Common myeloid progenitor, CD34-positive (primary cell): ENCODE results near the gene GTPBP8. TPM values are rescaled to one million over a fixed set of nuclear protein-coding genes. Genes with fewer than 3 reads are reported as not detected.

Experiments used
- CTCF ChIA-PET: fragments of 350-600 bp; sonication (Branson Sonifier 250); formaldehyde crosslinking; loops from one replicate; lab custom pipeline; 2021; ENCODE audit warnings: antibody characterized with exemption; lab: Charles Lee
- POLR2A ChIA-PET: fragments of 350-600 bp; sonication (Branson Sonifier 250); formaldehyde crosslinking; loops from one replicate; lab custom pipeline; 2021; ENCODE audit warnings: antibody characterized with exemption; lab: Charles Lee
- DNase-seq, 3 donors: peaks; one replicate each; pipeline versions ENCODE4 v3.0.0 to v3.0.0-alpha.2; 2013
- H3K27ac ChIP-seq, 2 experiments: 1 replicate in 1 of 2; 2 replicates in 1 of 2; pipeline ENCODE4 v1.7.0; 2013; ENCODE audit warnings: inconsistent platforms in 2 of 2, low read length in 2 of 2, mild to moderate bottlenecking in 2 of 2, low read depth in 1 of 2, moderate library complexity in 1 of 2; ENCODE audit not compliant: severe bottlenecking in 2 of 2, insufficient read depth in 1 of 2, poor library complexity in 1 of 2
- H3K27me3 ChIP-seq, 5 experiments: replicated peaks in 2 of 5; 1 replicate in 3 of 5; 2 replicates in 2 of 5; pipeline versions ENCODE4 v1.6.1 to v1.7.0; 2013; ENCODE audit warnings: low read length in 4 of 5, mild to moderate bottlenecking in 2 of 5, moderate library complexity in 2 of 5, inconsistent platforms in 1 of 5; ENCODE audit not compliant: insufficient read depth in 5 of 5, control insufficient read depth in 4 of 5
- H3K36me3 ChIP-seq, 4 experiments: 1 replicate in 2 of 4; 2 replicates in 2 of 4; pipeline versions ENCODE4 v1.6.1 to v1.7.0; 2013; ENCODE audit warnings: low read length in 3 of 4, control low read depth in 1 of 4, mild to moderate bottlenecking in 1 of 4; ENCODE audit not compliant: control insufficient read depth in 4 of 4, insufficient read depth in 4 of 4
- H3K4me1 ChIP-seq, 4 experiments: 1 replicate in 3 of 4; 2 replicates in 1 of 4; pipeline versions ENCODE4 v1.6.1 to v1.7.1; 2013; ENCODE audit warnings: low read length in 3 of 4, mild to moderate bottlenecking in 3 of 4, control low read depth in 1 of 4, inconsistent platforms in 1 of 4, moderate library complexity in 1 of 4; ENCODE audit not compliant: control insufficient read depth in 4 of 4, insufficient read depth in 4 of 4; ENCODE audit errors: control extremely low read depth in 1 of 4
- H3K4me3 ChIP-seq, 7 experiments: 1 replicate in 4 of 7; 2 replicates in 3 of 7; pipeline versions ENCODE4 v1.5.1 to v1.7.0; 2013; ENCODE audit warnings: mild to moderate bottlenecking in 7 of 7, low read length in 6 of 7, moderate library complexity in 6 of 7, inconsistent platforms in 2 of 7, low read depth in 2 of 7, control low read depth in 1 of 7; ENCODE audit not compliant: insufficient read depth in 4 of 7, control insufficient read depth in 1 of 7; ENCODE audit errors: extremely low read depth in 1 of 7
- H3K9me3 ChIP-seq, 5 experiments: 1 replicate in 4 of 5; 2 replicates in 1 of 5; pipeline versions ENCODE4 v1.6.1 to v1.7.1; 2013; ENCODE audit warnings: low read length in 4 of 5, mild to moderate bottlenecking in 2 of 5, inconsistent platforms in 1 of 5, low read depth in 1 of 5, moderate library complexity in 1 of 5; ENCODE audit not compliant: control insufficient read depth in 4 of 5, insufficient read depth in 2 of 5; ENCODE audit errors: control extremely low read depth in 1 of 5
- WGBS: methylation state at CpG from one replicate; pipeline ENCODE4 v1.1.5; 2013; ENCODE audit not compliant: insufficient coverage; 5-methylcytosine and 5-hydroxymethylcytosine counted together
- polyA plus RNA-seq: library from polyadenylated mRNA; unstranded; fragments of 120-200 nt; gene quantifications from one replicate; pipeline ENCODE4 v1.2.1, GENCODE V29; 2013

The GTPBP8 gene
- polyA plus RNA-seq = 24.9 TPM

- DNase-seq = peak; percentile 87 to 90 (median 87)
- no peaks in the 10 kb centered on the region for H3K9me3 ChIP-seq
- H3K4me3 ChIP-seq = peak within 1 kb of the TSS; percentile 60 to 99 (median 97)
- H3K27ac ChIP-seq = peak within 1 kb of the TSS; percentile 82 to 89
- POLR2A ChIA-PET = interaction anchor here (0.6 to 1.0 kb wide), 2 partner anchors 20 to 28 kb away, joined by 5 to 6 read pairs; a partner anchor contains a TSS
- no peaks in the 10 kb centered on the region for H3K27me3 ChIP-seq
- H3K4me1 ChIP-seq = peaks cover 5 to 17% (median 12%) of the 10 kb centered on the region in 4 experiments
- H3K36me3 ChIP-seq = peaks cover 0 to 3% (median under 1%) of the 10 kb centered on the region in 4 experiments
- under 1% methylated on average over 51 of the region's 70 CpGs for WGBS
- CTCF ChIA-PET = interaction anchor here (0.9 to 2.9 kb wide), 8 partner anchors 11 to 256 kb away, joined by 3 to 15 read pairs (median 3); a partner anchor contains a TSS
Observed at GRCh38 chr3:112990672-112991602, at the start of gene GTPBP8. GTPBP8 (plus strand) TSS chr3:112990984; CDS start chr3:112991000, 16 bp downstream.

- Histone ChIP-seq H3K4me3 (no peak overlapping the region), H3K9me3 (peaks cover 0 to 12% (median 0%) of the 10 kb centered on the region in 5 experiments), H3K36me3 (no peaks in the 10 kb centered on the region), H3K27me3 (no peaks in the 10 kb centered on the region), H3K27ac (no peak overlapping the region), H3K4me1 (no peaks in the 10 kb centered on the region)
- ChIA-PET CTCF (no interaction called here), POLR2A (no interaction called here)
- WGBS = 99% methylated on average over 9 of the region's 9 CpGs
- no peak for DNase-seq
Observed at GRCh38 chr3:112948346-112948838, 42.4 kb upstream of the GTPBP8 start.

- CTCF ChIA-PET = no interaction called here
- Histone ChIP-seq H3K27me3 (no peaks in the 10 kb centered on the region), H3K4me1 (peaks cover 0 to 16% (median 3%) of the 10 kb centered on the region in 4 experiments), H3K4me3 (no peak overlapping the region), H3K36me3 (no peaks in the 10 kb centered on the region), H3K27ac (no peak overlapping the region), H3K9me3 (peaks cover 0 to 24% (median 3%) of the 10 kb centered on the region in 5 experiments)
- POLR2A ChIA-PET = no interaction called here
- no peak for DNase-seq
Observed at GRCh38 chr3:112956351-112956750, 34.4 kb upstream of the GTPBP8 start.

DNA sequence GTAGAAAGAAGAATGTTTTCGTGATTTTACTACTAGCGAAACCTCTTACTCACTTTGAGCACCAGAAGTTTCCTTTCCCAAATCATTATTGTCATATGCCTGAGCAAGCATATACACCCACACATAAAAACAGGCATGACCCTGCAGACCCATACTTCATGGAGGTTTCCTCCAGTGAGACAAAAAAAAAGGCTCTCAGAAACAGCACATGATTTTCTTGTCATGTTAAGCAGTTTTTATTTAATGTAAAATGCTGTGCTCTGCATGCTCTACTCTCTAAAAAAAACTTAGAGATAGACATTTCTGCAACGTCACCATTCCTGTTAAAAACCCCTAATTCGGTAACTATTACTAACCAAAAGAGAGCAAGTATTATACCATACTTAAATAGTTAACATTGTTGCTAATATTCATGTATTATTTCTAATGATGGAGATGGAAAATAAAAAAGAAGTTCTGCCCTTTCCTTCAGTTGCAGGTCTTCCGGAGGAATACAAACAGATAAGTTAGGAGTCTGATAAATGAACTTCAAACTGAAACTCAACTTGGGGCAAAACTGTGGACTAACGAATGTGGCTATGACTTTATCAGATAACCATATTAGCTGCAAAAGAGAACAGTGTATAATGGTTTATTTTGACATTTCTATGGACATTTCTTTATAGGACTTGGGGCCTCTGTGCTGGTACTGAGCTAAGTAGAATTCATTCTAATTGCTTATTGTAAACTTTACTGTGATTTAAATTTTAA, 31.8 kb upstream of the GTPBP8 start:
- Histone ChIP-seq H3K36me3 (no peaks in the 10 kb centered on the region), H3K27me3 (no peaks in the 10 kb centered on the region), H3K4me3 (peak overlapping the region in 3 of 7 experiments; percentile 17 to 64 (median 35)), H3K9me3 (peaks cover 0 to 25% (median 5%) of the 10 kb centered on the region in 5 experiments), H3K27ac (peak overlapping the region; percentile 29 to 51), H3K4me1 (peaks cover 0 to 16% (median 3%) of the 10 kb centered on the region in 4 experiments)
- ChIA-PET POLR2A (interaction anchor here (0.8 kb wide), 1 partner anchor 48 kb away, joined by 3 read pairs; no protein-coding TSS in a partner anchor), CTCF (no interaction called here)
- 20% methylated on average over 1 of the region's 6 CpGs for WGBS
- peak; percentile 16 to 72 (median 63) for DNase-seq

GRCh38 chr3:112963683-112964082, 27.1 kb upstream of the GTPBP8 start:
- H3K4me3 ChIP-seq = no peak overlapping the region
- H3K27ac ChIP-seq = no peak overlapping the region
- no peaks in the 10 kb centered on the region for H3K36me3 ChIP-seq
- CTCF ChIA-PET = no interaction called here
- H3K27me3 ChIP-seq = no peaks in the 10 kb centered on the region
- peaks cover 3 to 37% (median 20%) of the 10 kb centered on the region in 4 experiments for H3K4me1 ChIP-seq
- DNase-seq = no peak
- peaks cover 0 to 14% (median 6%) of the 10 kb centered on the region in 5 experiments for H3K9me3 ChIP-seq
- POLR2A ChIA-PET = no interaction called here

DNA sequence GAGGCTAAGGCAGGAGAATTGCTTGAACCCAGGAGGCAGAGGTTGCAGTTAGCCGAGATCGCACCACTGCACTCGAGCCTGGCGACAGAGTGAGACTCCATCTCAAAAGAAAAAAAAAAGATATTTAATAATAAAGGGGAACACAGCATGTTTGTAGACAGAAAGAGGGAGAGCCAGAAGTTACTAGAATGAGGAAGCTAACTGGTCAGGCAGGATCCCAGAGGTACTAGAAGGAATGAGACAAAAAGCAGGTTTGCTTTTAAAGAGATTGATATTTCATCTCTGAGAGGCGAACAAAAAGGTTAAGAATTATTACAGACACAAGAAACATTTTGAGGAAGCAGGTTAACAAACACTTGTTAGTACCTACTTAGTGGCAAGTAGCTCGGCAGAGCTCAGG, 25.1 kb upstream of the GTPBP8 start:
- ChIA-PET CTCF (interaction anchor here (0.7 to 1.8 kb wide), 4 partner anchors 11 to 231 kb away, joined by 3 to 5 read pairs (median 4); no protein-coding TSS in a partner anchor), POLR2A (no interaction called here)
- Histone ChIP-seq H3K27me3 (no peaks in the 10 kb centered on the region), H3K27ac (no peak overlapping the region), H3K9me3 (peaks cover 0 to 14% (median 6%) of the 10 kb centered on the region in 5 experiments), H3K4me1 (peaks cover 3 to 35% (median 15%) of the 10 kb centered on the region in 4 experiments), H3K4me3 (no peak overlapping the region), H3K36me3 (no peaks in the 10 kb centered on the region)
- WGBS = 93% methylated on average over 2 of the region's 6 CpGs
- peak in 2 of 3 donors; percentile 25 to 26 for DNase-seq
